ENCODE results near the gene PLEKHG2.

Gene PLEKHG2

GRCh38 chr19:39473443-39473960 is 61.0 kb downstream of the PLEKHG2 start:
- DNase-seq = no peak

- DNase-seq = peak in 34 of 56 donors; percentile 1 to 65 (median 12)
Observed at GRCh38 chr19:39474139-39474620, 61.7 kb downstream of the PLEKHG2 start.

- DNase-seq = no peak
Observed at GRCh38 chr19:39475748-39476147, 63.3 kb downstream of the PLEKHG2 start.
